Thyroid gland (tissue), 4 donors: ENCODE measurements around the gene HYAL2.

ENCODE experiments used
- CTCF ChIP-seq, 6 experiments: fragments of 200-600 bp in 3 of 6; fragments of 450-650 bp in 3 of 6; sonication (generic) in 3 of 6; IDR thresholded peaks; one replicate each; pipeline ENCODE4 v1.5.1; 2016 to 2019; ENCODE audit warnings: antibody characterized with exemption in 6 of 6, mild to moderate bottlenecking in 2 of 6, inconsistent platforms in 1 of 6, moderate library complexity in 1 of 6
- POLR2A ChIP-seq, 2 donors: fragments of 450-650 bp; IDR thresholded peaks; one replicate each; pipeline ENCODE4 v1.6.1; 2017; ENCODE audit warnings: antibody characterized with exemption in 2 of 2, mild to moderate bottlenecking in 2 of 2, moderate library complexity in 1 of 2

DNA sequence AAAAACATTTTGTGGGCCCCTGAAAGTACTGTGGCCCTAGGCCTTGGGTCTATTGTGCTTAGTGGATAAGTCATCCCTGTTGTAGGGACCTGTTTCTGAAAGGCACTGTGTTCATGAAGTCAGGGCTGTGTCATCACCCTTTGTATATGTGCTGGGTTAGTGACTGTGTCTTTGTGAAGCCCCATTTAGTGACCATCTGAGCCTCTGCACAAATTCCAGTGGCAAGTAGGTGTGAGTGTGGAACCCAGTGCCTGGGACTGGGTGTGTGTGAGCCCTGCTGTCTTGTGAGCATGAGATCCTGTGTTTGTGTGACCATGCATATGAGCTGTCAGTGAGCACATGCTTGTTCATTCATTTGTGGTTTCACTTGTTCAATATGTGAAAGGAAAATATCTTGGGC, 17.9 kb downstream of the HYAL2 start:
- no peak for TF ChIP-seq CTCF (IDR thresholded peaks at IDR 0.05)
- no peak for TF ChIP-seq POLR2A (IDR thresholded peaks at IDR 0.05)
